H9 (cell line): Measurements from ENCODE around the gene PGRMC1. TPM values are rescaled to one million over a fixed set of nuclear protein-coding genes. Genes with fewer than 3 reads are reported as not detected.
"Not testable (repeated sequence)": the region's sequence is repeated elsewhere in the genome, so short reads cannot be mapped to it uniquely, and the experiment has no call there.

Experiments used
- DNase-seq: peaks from one replicate; pipeline ENCODE4 v3.0.0-alpha.2; 2017
- H2AFZ ChIP-seq: one replicate; pipeline ENCODE4 v1.6.1; 2013; ENCODE audit warnings: mild to moderate bottlenecking, low read length, control low read depth, moderate library complexity
- H2AK5ac ChIP-seq: 2 replicates; pipeline ENCODE4 v1.6.1; 2013; ENCODE audit warnings: low read length, control low read depth, mixed read lengths; ENCODE audit not compliant: insufficient read length
- H2BK120ac ChIP-seq: one replicate; pipeline ENCODE4 v1.6.1; 2013; ENCODE audit warnings: low read depth, mild to moderate bottlenecking, low read length, control low read depth, inconsistent platforms; ENCODE audit not compliant: poor library complexity, severe bottlenecking
- H2BK12ac ChIP-seq: 2 replicates; pipeline ENCODE4 v1.6.1; 2013; ENCODE audit warnings: low read length, control low read depth, mixed read lengths, low read depth; ENCODE audit not compliant: insufficient read length
- H2BK15ac ChIP-seq: 2 replicates; pipeline ENCODE4 v1.6.1; 2013; ENCODE audit warnings: low read depth, low read length, control low read depth
- H2BK20ac ChIP-seq: one replicate; pipeline ENCODE4 v1.6.1; 2013; ENCODE audit warnings: low read depth, mild to moderate bottlenecking, low read length, control low read depth, inconsistent platforms; ENCODE audit not compliant: poor library complexity, severe bottlenecking
- H2BK5ac ChIP-seq: 2 replicates; pipeline ENCODE4 v1.6.1; 2013; ENCODE audit warnings: low read length, control low read depth, mixed read lengths; ENCODE audit not compliant: insufficient read length
- H3K14ac ChIP-seq: 2 replicates; pipeline ENCODE4 v1.6.1; 2013; ENCODE audit warnings: low read length, control low read depth; ENCODE audit not compliant: insufficient read depth
- H3K18ac ChIP-seq: 2 replicates; pipeline ENCODE4 v1.6.1; 2013; ENCODE audit warnings: low read depth, mild to moderate bottlenecking, mixed read lengths, low read length, control low read depth; ENCODE audit not compliant: insufficient read length
- H3K23ac ChIP-seq: 2 replicates; pipeline ENCODE4 v1.6.1; 2013; ENCODE audit warnings: low read length, control low read depth, mixed read lengths, low read depth; ENCODE audit not compliant: insufficient read length
- H3K23me2 ChIP-seq: 2 replicates; pipeline ENCODE4 v1.6.1; 2013; ENCODE audit warnings: low read depth, mild to moderate bottlenecking, mixed read lengths, low read length, control low read depth; ENCODE audit not compliant: insufficient read length, poor library complexity, severe bottlenecking
- H3K27ac ChIP-seq: 2 replicates; pipeline ENCODE4 v1.5.1; 2013; ENCODE audit warnings: low read length, control low read depth, mixed read lengths, low read depth; ENCODE audit not compliant: insufficient read length
- H3K27me3 ChIP-seq: 2 replicates; pipeline ENCODE4 v1.6.1; 2013; ENCODE audit warnings: low read length, control low read depth, inconsistent platforms; ENCODE audit not compliant: insufficient read depth
- H3K4ac ChIP-seq: 2 replicates; pipeline ENCODE4 v1.6.1; 2013; ENCODE audit warnings: low read depth, mild to moderate bottlenecking, control low read depth, inconsistent platforms, low read length, moderate library complexity
- H3K4me1 ChIP-seq: 2 replicates; pipeline ENCODE4 v1.6.1; 2013; ENCODE audit warnings: low read length, control low read depth, inconsistent platforms; ENCODE audit not compliant: insufficient read depth
- H3K4me2 ChIP-seq: 2 replicates; pipeline ENCODE4 v1.6.1; 2013; ENCODE audit warnings: low read length, control low read depth, mixed read lengths; ENCODE audit not compliant: insufficient read length, insufficient read depth
- H3K56ac ChIP-seq: 2 replicates; pipeline ENCODE4 v1.6.1; 2013; ENCODE audit warnings: low read depth, mild to moderate bottlenecking, mixed read lengths, low read length, control low read depth; ENCODE audit not compliant: insufficient read length
- H3K79me1 ChIP-seq: 2 replicates; pipeline ENCODE4 v1.6.1; 2013; ENCODE audit warnings: low read depth, mild to moderate bottlenecking, moderate library complexity, low read length, control low read depth, inconsistent platforms; ENCODE audit not compliant: insufficient read depth, poor library complexity, severe bottlenecking
- H3K79me2 ChIP-seq: 2 replicates; pipeline ENCODE4 v1.6.1; 2013; ENCODE audit warnings: low read length, control low read depth, inconsistent platforms; ENCODE audit not compliant: insufficient read depth
- H3K9ac ChIP-seq: 2 replicates; pipeline ENCODE4 v1.6.1; 2013; ENCODE audit warnings: low read length, control low read depth, mixed read lengths; ENCODE audit not compliant: insufficient read length; ENCODE audit errors: extremely low read depth
- H3K9me3 ChIP-seq: one replicate; pipeline ENCODE4 v1.6.1; 2013; ENCODE audit warnings: low read depth, low read length, inconsistent platforms; ENCODE audit not compliant: control insufficient read depth
- H3T11ph ChIP-seq: one replicate; pipeline ENCODE4 v1.6.1; 2013; ENCODE audit warnings: mild to moderate bottlenecking, low read length, control low read depth, inconsistent platforms
- H4K20me1 ChIP-seq: one replicate; pipeline ENCODE4 v1.6.1; 2013; ENCODE audit not compliant: control insufficient read depth, insufficient read length, insufficient read depth
- H4K5ac ChIP-seq: 2 replicates; pipeline ENCODE4 v1.6.1; 2013; ENCODE audit warnings: low read depth, mild to moderate bottlenecking, mixed read lengths, low read length, control low read depth; ENCODE audit not compliant: insufficient read length
- H4K8ac ChIP-seq: replicated peaks from 2 replicates; pipeline ENCODE4 v1.6.1; 2013; ENCODE audit warnings: low read length, control low read depth, mixed read lengths, low read depth; ENCODE audit not compliant: insufficient read length
- H4K91ac ChIP-seq: 2 replicates; pipeline ENCODE4 v1.6.1; 2013; ENCODE audit warnings: low read depth, mild to moderate bottlenecking, moderate library complexity, mixed read lengths, low read length, control low read depth; ENCODE audit not compliant: insufficient read length
- H3K27ac Mint-ChIP-seq, 3 experiments: 2 replicates in 2 of 3; 3 replicates in 1 of 3; pipeline ENCODE4 v1.8.0; 2020 to 2021; ENCODE audit warnings: mixed read lengths in 3 of 3, mild to moderate bottlenecking in 1 of 3, moderate library complexity in 1 of 3
- H3K27me3 Mint-ChIP-seq: 2 replicates; pipeline ENCODE4 v1.8.0; 2021; ENCODE audit warnings: low read depth, mild to moderate bottlenecking, moderate library complexity, mixed read lengths
- H3K36me3 Mint-ChIP-seq, 3 experiments: 2 replicates in 2 of 3; 3 replicates in 1 of 3; pipeline ENCODE4 v1.8.0; 2020 to 2021; ENCODE audit warnings: low read depth in 3 of 3, mixed read lengths in 3 of 3; ENCODE audit not compliant: insufficient read depth in 1 of 3
- H3K4me1 Mint-ChIP-seq, 2 experiments: 2 replicates each; pipeline ENCODE4 v1.8.0; 2020; ENCODE audit warnings: mixed read lengths in 2 of 2
- H3K4me3 Mint-ChIP-seq, 2 experiments: 2 replicates in 1 of 2; 3 replicates in 1 of 2; pipeline ENCODE4 v1.8.0; 2020 to 2021; ENCODE audit warnings: mild to moderate bottlenecking in 2 of 2, mixed read lengths in 2 of 2, moderate library complexity in 1 of 2
- H3K9me3 Mint-ChIP-seq, 2 experiments: 2 replicates in 1 of 2; 3 replicates in 1 of 2; pipeline ENCODE4 v1.8.0; 2020; ENCODE audit warnings: mild to moderate bottlenecking in 2 of 2, mixed read lengths in 2 of 2, moderate library complexity in 1 of 2
- CTCF ChIP-seq: fragments of 200-600 bp; sonication (generic); conservative IDR thresholded peaks from 3 replicates; pipeline ENCODE4 v1.8.0; 2021; ENCODE audit warnings: antibody characterized with exemption, mild to moderate bottlenecking
- WGBS: extraction: QIAGEN DNeasy Blood & Tissue Kit; methylation state at CpG from one replicate; pipeline ENCODE4 v1.1.7; 2013; ENCODE audit warnings: missing lambda C conversion rate, low lambda C conversion rate, mixed read lengths; ENCODE audit not compliant: insufficient read length; ENCODE audit errors: extremely low coverage; 5-methylcytosine and 5-hydroxymethylcytosine counted together
- total RNA-seq: library from RNA; stranded (reverse); gene quantifications from 2 replicates; pipeline ENCODE4 v1.2.1, GENCODE V29; 2021

The PGRMC1 gene
- total RNA-seq, 1 experiment from 2014 or later = 133 TPM

- WGBS = no CpG with 5 or more reads among the region's 61 CpGs
- H3K4me2 ChIP-seq = peak overlapping the region; percentile 36
These were observed 37.5 kb downstream of the PGRMC1 start for GRCh38 chrX:119273420-119274192.

GRCh38 chrX:119282347-119282746 is 46.3 kb downstream of the PGRMC1 start:
- H3K14ac ChIP-seq, H3K18ac ChIP-seq, H3K79me2 ChIP-seq, H2BK120ac ChIP-seq, H3K9ac ChIP-seq, H2BK5ac ChIP-seq, H2BK20ac ChIP-seq, H3K4ac ChIP-seq, H3K4me3 Mint-ChIP-seq, H4K20me1 ChIP-seq, H4K5ac ChIP-seq, H3K27ac ChIP-seq, H3K4me2 ChIP-seq, DNase-seq, H3T11ph ChIP-seq, H3K56ac ChIP-seq, H4K91ac ChIP-seq, H3K4me1 Mint-ChIP-seq, H4K8ac ChIP-seq, H3K79me1 ChIP-seq, H3K23me2 ChIP-seq, H3K27me3 Mint-ChIP-seq, H3K27ac Mint-ChIP-seq, H2AFZ ChIP-seq, H2BK15ac ChIP-seq, H3K23ac ChIP-seq, H2AK5ac ChIP-seq, H3K27me3 ChIP-seq, H3K36me3 Mint-ChIP-seq, H2BK12ac ChIP-seq, H3K4me1 ChIP-seq: not testable (repeated sequence)
- WGBS = no CpG with 5 or more reads among the region's 4 CpGs
- peaks cover 53 to 57% of the 10 kb centered on the region in 2 experiments for H3K9me3 Mint-ChIP-seq
- H3K9me3 ChIP-seq = peaks cover 18% of the 10 kb centered on the region

More at GRCh38 chrX:119273420-119274192, 37.5 kb downstream of the PGRMC1 start:
- Histone ChIP-seq H2AK5ac (no peak overlapping the region), H3K27ac (no peak overlapping the region), H3K18ac (no peak overlapping the region), H3K27me3 (peaks cover 2% of the 10 kb centered on the region; the same call in 1 of the 2 replicates), H4K8ac (no peak overlapping the region), H3K14ac (no peak overlapping the region; the same call in 1 of the 2 replicates), H2BK15ac (no peak overlapping the region), H4K91ac (no peak overlapping the region), H3K23me2 (no peaks in the 10 kb centered on the region), H3K23ac (no peak overlapping the region), H3K79me1 (no peaks in the 10 kb centered on the region), H4K20me1 (no peaks in the 10 kb centered on the region), H2BK20ac (no peak overlapping the region), H3T11ph (no peak overlapping the region), H2BK120ac (no peak overlapping the region), H3K4ac (no peak overlapping the region), H3K56ac (no peak overlapping the region), H2AFZ (no peak overlapping the region), H3K9ac (no peak overlapping the region), H3K4me1 (no peaks in the 10 kb centered on the region), H3K79me2 (no peaks in the 10 kb centered on the region), H2BK12ac (no peak overlapping the region), H4K5ac (no peak overlapping the region), H3K9me3 (peaks cover 25% of the 10 kb centered on the region), H2BK5ac (no peak overlapping the region)
- DNase-seq = peak; percentile 89
- Mint-ChIP-seq H3K27ac (no peak overlapping the region), H3K4me1 (no peaks in the 10 kb centered on the region), H3K27me3 (peaks cover 2% of the 10 kb centered on the region), H3K4me3 (peak overlapping the region in 1 of 2 experiments; percentile 72; a peak in 3 of 5 replicates), H3K36me3 (peaks cover 0 to 6% (median 2%) of the 10 kb centered on the region in 3 experiments; a peak in 4 of 7 replicates), H3K9me3 (peaks cover 55 to 60% of the 10 kb centered on the region in 2 experiments)
- TF ChIP-seq CTCF = no peak; the same call in 2 of the 3 replicates
